HEK293 (cell line): ENCODE measurements around the gene ADGB.

ENCODE experiments used
- BCL11A ChIP-seq: fragments of 450-650 bp; formaldehyde crosslinking; IDR thresholded peaks from 2 replicates; pipeline ENCODE4 v1.5.1; 2016; ENCODE audit warnings: low read depth, missing biosample characterization, missing genetic modification characterization
- MEIS1 ChIP-seq: sonication (generic); formaldehyde crosslinking; IDR thresholded peaks from 2 replicates; pipeline ENCODE4 v1.8.1; 2022; ENCODE audit warnings: missing genetic modification reagents, mild to moderate bottlenecking, borderline replicate concordance
- TCF7L2 ChIP-seq: IDR thresholded peaks from 2 replicates; pipeline ENCODE4 v1.6.1; 2011; ENCODE audit warnings: low read depth, mild to moderate bottlenecking, inconsistent platforms, low read length, moderate library complexity, borderline replicate concordance
- TRIM28 ChIP-seq: IDR thresholded peaks from 2 replicates; pipeline ENCODE4 v1.6.1; 2011; ENCODE audit warnings: low read length, control low read depth, borderline replicate concordance
- ZBTB17 ChIP-seq: fragments of 450-650 bp; formaldehyde crosslinking; IDR thresholded peaks from 2 replicates; pipeline ENCODE4 v1.5.1; 2016; ENCODE audit warnings: missing biosample characterization, missing genetic modification characterization
- ZBTB49 ChIP-seq: fragments of 450-650 bp; formaldehyde crosslinking; IDR thresholded peaks from 2 replicates; pipeline ENCODE4 v1.5.1; 2016; ENCODE audit warnings: missing biosample characterization, missing genetic modification characterization, low read depth
- ZBTB7A ChIP-seq: fragments of 450-650 bp; formaldehyde crosslinking; IDR thresholded peaks from 2 replicates; pipeline ENCODE4 v1.5.1; 2016; ENCODE audit warnings: low read depth, missing biosample characterization, missing genetic modification characterization
- ZBTB8A ChIP-seq: fragments of 450-650 bp; formaldehyde crosslinking; IDR thresholded peaks from 2 replicates; pipeline ENCODE4 v1.5.1; 2016; ENCODE audit warnings: missing biosample characterization, missing genetic modification characterization
- ZNF19 ChIP-seq: fragments of 450-650 bp; formaldehyde crosslinking; IDR thresholded peaks from 2 replicates; pipeline ENCODE4; 2016; ENCODE audit warnings: missing biosample characterization, missing genetic modification characterization, low read depth
- ZNF274 ChIP-seq, 2 experiments: fragments of 200-500 bp in 1 of 2; fragments of 450-650 bp in 1 of 2; sonication (Bioruptor generic) in 1 of 2; formaldehyde crosslinking in 1 of 2; IDR thresholded peaks; 2 replicates each; pipeline versions ENCODE4 v1.5.1 to v1.6.1; 2014 to 2016; ENCODE audit warnings: borderline replicate concordance in 1 of 2, inconsistent platforms in 1 of 2, low read length in 1 of 2, missing biosample characterization in 1 of 2, missing genetic modification characterization in 1 of 2
- ZSCAN16 ChIP-seq: fragments of 450-650 bp; formaldehyde crosslinking; IDR thresholded peaks from 2 replicates; pipeline ENCODE4 v1.5.1; 2016; ENCODE audit warnings: missing biosample characterization, missing genetic modification characterization
- TF ChIP-seq, protein P1 (sequence below): fragments of 450-650 bp; formaldehyde crosslinking; IDR thresholded peaks from 2 replicates; pipeline ENCODE4 v1.5.1; 2016; ENCODE audit warnings: missing biosample characterization, missing genetic modification characterization
- TF ChIP-seq, protein P2 (sequence below): fragments of 450-650 bp; formaldehyde crosslinking; IDR thresholded peaks from 2 replicates; pipeline ENCODE4 v1.5.1; 2016; ENCODE audit warnings: missing biosample characterization, missing genetic modification characterization

- no peak for TF ChIP-seq ZBTB49 (tag by site-specific recombination)
- TF ChIP-seq TCF7L2, result no peak
- no peak for TF ChIP-seq MEIS1 (CRISPR knock-in tag)
- TF ChIP-seq ZNF274 (IDR thresholded peaks at IDR 0.05; ENCODE audit: low read length), result no peak
- no peak for TF ChIP-seq ZNF274 (tag by site-specific recombination; IDR thresholded peaks at IDR 0.05; ENCODE audit: borderline replicate concordance)
- no peak for TF ChIP-seq BCL11A
- TF ChIP-seq, protein P1, sequence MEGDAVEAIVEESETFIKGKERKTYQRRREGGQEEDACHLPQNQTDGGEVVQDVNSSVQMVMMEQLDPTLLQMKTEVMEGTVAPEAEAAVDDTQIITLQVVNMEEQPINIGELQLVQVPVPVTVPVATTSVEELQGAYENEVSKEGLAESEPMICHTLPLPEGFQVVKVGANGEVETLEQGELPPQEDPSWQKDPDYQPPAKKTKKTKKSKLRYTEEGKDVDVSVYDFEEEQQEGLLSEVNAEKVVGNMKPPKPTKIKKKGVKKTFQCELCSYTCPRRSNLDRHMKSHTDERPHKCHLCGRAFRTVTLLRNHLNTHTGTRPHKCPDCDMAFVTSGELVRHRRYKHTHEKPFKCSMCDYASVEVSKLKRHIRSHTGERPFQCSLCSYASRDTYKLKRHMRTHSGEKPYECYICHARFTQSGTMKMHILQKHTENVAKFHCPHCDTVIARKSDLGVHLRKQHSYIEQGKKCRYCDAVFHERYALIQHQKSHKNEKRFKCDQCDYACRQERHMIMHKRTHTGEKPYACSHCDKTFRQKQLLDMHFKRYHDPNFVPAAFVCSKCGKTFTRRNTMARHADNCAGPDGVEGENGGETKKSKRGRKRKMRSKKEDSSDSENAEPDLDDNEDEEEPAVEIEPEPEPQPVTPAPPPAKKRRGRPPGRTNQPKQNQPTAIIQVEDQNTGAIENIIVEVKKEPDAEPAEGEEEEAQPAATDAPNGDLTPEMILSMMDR (tag by site-specific recombination), result no peak
- TF ChIP-seq ZBTB8A (tag by site-specific recombination), result no peak
- no peak for TF ChIP-seq ZSCAN16 (tag by site-specific recombination)
- TF ChIP-seq, protein P2, sequence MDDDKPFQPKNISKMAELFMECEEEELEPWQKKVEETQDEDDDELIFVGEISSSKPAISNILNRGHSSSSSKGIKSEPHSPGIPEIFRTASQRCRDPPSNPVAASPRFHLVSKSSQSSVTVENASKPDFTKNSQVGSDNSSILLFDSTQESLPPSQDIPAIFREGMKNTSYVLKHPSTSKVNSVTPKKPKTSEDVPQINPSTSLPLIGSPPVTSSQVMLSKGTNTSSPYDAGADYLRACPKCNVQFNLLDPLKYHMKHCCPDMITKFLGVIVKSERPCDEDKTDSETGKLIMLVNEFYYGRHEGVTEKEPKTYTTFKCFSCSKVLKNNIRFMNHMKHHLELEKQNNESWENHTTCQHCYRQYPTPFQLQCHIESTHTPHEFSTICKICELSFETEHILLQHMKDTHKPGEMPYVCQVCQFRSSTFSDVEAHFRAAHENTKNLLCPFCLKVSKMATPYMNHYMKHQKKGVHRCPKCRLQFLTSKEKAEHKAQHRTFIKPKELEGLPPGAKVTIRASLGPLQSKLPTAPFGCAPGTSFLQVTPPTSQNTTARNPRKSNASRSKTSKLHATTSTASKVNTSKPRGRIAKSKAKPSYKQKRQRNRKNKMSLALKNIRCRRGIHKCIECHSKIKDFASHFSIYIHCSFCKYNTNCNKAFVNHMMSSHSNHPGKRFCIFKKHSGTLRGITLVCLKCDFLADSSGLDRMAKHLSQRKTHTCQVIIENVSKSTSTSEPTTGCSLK (tag by site-specific recombination), result no peak
- TF ChIP-seq ZBTB7A, result no peak
- TF ChIP-seq TRIM28, result no peak
- TF ChIP-seq ZBTB17 (tag by site-specific recombination), result no peak
- no peak for TF ChIP-seq ZNF19 (tag by site-specific recombination)
Observed at GRCh38 chr6:146781836-146782235, 183.1 kb downstream of the ADGB start.
